ENCODE results near the gene NETO1.

Gene NETO1

DNA sequence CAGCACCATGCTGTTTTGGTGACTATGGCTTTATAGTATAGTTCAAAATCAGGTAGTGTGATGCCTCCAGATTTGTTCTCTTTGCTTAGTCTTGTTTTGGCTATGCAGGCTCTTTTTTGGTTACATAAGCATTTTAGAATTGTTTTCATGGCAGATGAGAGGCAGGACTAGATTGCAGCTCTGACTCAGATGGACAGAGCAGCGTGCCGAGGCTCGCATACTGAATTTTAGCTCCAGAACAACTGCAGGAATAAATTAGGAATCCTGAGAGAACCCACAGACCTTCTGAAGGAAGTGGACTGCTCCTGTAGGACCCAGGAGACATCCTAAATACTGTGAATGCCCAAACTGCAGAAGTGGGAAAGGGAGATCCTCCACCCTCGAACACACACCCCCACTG, 141.6 kb downstream of the NETO1 start:
- TF ChIP-seq, protein P1, sequence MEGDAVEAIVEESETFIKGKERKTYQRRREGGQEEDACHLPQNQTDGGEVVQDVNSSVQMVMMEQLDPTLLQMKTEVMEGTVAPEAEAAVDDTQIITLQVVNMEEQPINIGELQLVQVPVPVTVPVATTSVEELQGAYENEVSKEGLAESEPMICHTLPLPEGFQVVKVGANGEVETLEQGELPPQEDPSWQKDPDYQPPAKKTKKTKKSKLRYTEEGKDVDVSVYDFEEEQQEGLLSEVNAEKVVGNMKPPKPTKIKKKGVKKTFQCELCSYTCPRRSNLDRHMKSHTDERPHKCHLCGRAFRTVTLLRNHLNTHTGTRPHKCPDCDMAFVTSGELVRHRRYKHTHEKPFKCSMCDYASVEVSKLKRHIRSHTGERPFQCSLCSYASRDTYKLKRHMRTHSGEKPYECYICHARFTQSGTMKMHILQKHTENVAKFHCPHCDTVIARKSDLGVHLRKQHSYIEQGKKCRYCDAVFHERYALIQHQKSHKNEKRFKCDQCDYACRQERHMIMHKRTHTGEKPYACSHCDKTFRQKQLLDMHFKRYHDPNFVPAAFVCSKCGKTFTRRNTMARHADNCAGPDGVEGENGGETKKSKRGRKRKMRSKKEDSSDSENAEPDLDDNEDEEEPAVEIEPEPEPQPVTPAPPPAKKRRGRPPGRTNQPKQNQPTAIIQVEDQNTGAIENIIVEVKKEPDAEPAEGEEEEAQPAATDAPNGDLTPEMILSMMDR (conservative IDR thresholded peaks at IDR 0.05; ENCODE audit: control insufficient read depth, insufficient read depth, low read depth, low read length) = no peak
- H3K4me3 ChIP-seq (ENCODE audit: control insufficient read depth, low read depth, low read length) = no peak overlapping the region
- no peak for DNase-seq (ENCODE audit: low read depth)

DNA sequence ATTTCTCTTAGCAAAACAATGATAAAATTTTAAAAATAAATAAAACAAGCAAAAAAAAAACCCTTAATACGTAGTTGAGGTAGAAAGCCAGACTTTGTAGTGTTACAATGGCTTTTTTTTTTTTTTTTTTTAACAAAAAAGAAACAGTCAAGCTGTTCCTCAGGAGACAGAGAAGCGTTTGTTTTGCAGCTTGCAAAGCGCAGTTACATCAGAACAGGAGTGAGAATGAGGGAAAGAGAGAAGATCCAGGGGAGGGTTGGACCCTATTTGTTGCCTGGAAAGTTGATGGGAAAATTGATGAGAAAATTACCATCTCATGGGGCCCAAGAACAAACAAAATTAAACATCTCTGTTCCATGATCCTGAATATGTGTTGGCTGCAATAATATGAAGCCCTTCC, 146.5 kb downstream of the NETO1 start:
- TF ChIP-seq, protein P1 (conservative IDR thresholded peaks at IDR 0.05; ENCODE audit: control insufficient read depth, insufficient read depth, low read depth, low read length) = no peak
- no peak for DNase-seq (ENCODE audit: low read depth)
- no peak overlapping the region for H3K4me3 ChIP-seq (ENCODE audit: control insufficient read depth, low read depth, low read length)

DNA sequence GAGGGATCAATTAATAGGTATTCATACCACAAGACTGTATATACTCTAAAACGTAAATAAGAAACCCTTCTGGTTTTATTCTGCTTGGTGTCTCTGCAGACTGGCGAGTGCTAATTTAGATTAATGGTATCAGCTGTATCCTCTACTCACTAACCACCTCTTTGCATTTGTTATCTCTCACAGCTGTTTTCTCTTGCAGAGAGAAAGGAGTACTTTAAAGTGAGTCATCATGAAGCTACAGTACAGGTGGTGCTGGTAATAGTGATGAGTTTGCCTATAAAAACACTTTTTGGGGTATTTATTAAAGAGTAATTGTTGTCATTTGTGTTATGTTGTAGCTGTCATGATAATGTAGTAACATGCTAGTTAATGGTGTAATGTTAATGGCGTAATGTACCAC, 147.7 kb downstream of the NETO1 start:
- TF ChIP-seq, protein P1 (conservative IDR thresholded peaks at IDR 0.05; ENCODE audit: control insufficient read depth, insufficient read depth, low read depth, low read length) = no peak
- no peak overlapping the region for H3K4me3 ChIP-seq (ENCODE audit: control insufficient read depth, low read depth, low read length)
- DNase-seq (ENCODE audit: low read depth) = no peak

DNA sequence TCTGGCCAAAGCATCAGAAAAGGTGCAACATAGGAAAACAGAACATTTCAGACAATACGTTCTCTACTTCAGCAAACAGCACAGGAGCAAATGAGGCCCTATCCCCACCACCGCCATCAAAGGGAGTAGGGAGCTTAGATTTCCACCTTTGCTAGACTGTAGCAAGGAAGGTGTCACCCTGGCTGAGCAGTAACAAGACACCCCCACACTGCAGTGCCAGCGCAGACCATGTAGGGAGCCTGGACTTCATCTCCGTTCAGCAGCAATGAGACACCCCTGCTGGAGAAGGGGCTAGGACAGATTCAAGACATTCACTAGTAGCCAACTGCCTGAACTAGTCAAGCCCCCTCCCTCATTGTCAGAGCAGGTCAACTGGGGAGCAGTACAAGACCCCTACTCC, 163.6 kb downstream of the NETO1 start:
- no peak overlapping the region for H3K4me3 ChIP-seq (ENCODE audit: control insufficient read depth, low read depth, low read length)
- TF ChIP-seq, protein P1 (conservative IDR thresholded peaks at IDR 0.05; ENCODE audit: control insufficient read depth, insufficient read depth, low read depth, low read length) = no peak
- no peak for DNase-seq (ENCODE audit: low read depth)

DNA sequence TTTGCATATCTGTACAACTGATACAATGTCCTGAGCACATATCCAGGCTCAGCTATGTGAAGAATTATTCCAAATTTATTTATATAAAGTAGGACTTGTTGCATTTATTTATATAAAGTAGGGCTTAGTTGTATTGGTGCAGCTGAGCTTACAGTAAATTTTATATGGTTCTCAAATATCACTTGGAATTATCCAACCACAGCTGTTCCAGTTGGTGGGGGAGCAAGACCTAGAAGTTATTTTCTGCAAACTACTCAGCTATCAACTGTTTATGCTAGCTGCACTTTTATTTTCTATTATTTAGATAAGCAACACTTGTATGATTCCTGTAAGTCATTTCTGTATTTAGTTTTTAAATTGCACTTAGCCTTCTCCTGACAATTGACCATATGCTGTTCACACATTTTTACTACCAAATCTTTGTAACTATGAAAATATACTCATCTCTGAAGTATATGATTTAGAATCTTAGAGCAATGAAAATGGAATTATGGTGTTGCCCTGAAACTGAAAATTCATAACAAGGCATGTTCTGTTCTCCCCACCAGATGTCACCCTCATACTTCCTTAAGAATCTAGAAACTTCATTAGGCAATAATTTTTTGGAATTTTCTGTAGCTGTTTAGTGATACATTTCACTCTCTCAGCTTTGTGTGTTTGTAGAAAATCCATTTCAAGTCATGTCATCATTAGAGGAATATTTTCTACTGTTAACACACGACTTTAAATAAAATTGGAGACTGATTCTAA, 166.7 kb downstream of the NETO1 start:
- no peak overlapping the region for H3K4me3 ChIP-seq (ENCODE audit: control insufficient read depth, low read depth, low read length)
- DNase-seq (ENCODE audit: low read depth) = peak; percentile 26
- TF ChIP-seq, protein P1 (conservative IDR thresholded peaks at IDR 0.05; ENCODE audit: control insufficient read depth, insufficient read depth, low read depth, low read length) = peak; percentile 36

DNA sequence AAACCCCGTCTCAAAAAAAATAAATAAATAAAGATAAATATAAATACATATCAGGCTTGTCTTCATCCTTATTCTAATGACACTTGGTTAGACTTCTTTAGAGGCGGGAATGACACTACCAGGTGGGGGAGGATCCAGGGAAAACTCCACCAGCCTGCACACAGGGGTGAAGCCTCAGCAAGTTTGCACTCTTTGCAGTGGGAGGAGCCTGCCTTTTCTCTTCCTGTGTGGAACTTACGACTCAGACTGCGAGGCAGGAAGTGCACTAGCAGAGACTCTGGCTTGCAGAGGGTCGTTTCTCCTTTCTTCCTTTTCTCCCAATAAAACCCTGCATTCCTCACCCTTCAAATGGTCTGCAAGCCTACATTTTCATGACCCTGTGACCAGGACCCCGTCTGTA, 170.1 kb downstream of the NETO1 start:
- TF ChIP-seq, protein P1 (conservative IDR thresholded peaks at IDR 0.05; ENCODE audit: control insufficient read depth, insufficient read depth, low read depth, low read length) = no peak
- H3K4me3 ChIP-seq (ENCODE audit: control insufficient read depth, low read depth, low read length) = no peak overlapping the region
- DNase-seq (ENCODE audit: low read depth) = no peak
